ENCODE measurements around the gene RNF10.
A peak's percentile ranks its signal among the peaks of the same experiment; 100 is the strongest.

- TF ChIP-seq CTCF (IDR thresholded peaks at IDR 0.05; ENCODE audit: insufficient read depth, low read length, poor library complexity, severe bottlenecking) = peak; percentile 9
- no peak for TF ChIP-seq EZH2phosphoT487 (conservative IDR thresholded peaks at IDR 0.05; ENCODE audit: low read length)
Measured at GRCh38 chr12:120625557-120626419, 91.6 kb downstream of the RNF10 start.
